Measurements from ENCODE around the gene ALB.

The ALB gene

DNA sequence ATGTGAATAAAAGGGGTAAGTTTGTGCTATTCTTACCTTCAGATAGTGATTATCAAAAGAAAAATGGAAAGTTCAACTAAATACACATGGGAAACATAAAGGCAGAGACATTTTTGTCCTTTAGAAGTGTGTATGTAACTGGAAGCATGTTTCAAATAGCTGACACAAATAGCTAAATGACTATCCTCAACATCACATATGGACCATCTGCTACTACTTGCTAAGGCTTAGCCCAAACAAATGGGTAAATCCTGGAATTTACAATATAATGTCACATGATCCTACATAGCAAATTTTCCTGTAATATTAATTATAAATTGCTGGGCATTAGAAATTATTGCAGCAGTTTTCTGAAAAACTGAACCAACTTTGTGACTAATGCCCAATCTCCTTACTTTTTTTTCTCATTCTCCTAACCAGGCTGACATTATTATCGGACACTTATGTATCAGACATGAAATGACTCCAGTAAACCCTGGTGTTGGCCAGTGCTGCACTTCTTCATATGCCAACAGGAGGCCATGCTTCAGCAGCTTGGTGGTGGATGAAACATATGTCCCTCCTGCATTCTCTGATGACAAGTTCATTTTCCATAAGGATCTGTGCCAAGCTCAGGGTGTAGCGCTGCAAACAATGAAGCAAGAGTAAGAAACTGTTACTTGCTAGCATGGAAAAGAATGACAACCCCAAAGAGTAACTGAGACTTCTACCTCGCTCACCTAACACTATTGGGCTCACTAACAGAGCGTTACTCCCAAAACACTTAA, 48.1 kb downstream of the ALB start:
- DNase-seq (ENCODE audit: low read depth) = no peak

DNA sequence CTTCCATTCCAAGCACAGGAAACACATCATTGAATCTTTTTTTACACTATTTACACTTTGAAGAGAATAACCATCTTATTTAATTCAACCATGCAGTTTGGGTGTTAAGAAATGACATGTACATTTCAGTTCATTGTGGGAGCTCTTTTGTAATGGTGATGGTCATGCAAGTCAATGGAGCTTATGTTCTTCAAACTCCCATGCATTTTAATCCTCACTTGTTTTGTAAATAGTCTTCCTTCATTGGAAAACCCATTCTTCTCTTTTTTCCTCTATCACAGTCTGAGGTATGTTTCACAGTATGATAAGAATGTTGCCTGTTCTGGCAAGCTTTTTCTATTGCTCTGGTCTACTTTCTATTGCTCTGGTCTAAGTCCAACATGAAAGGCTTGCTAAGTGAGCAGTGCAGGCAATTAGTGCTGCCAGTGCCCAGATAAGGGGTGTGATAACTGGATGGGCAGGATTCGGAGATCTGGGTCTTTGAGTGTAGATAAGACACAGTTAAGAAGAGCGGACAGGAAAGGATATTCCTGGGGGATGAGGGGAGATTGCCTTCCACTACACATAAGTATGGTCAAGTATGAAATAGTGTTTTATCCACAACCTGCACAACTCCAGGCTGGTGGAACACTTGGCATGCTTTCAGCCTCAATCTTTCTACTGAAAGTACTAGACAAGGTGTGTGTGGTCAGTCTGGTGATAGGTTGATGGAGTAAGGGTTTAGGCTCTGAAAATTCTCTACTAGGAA, 49.0 kb downstream of the ALB start:
- DNase-seq (ENCODE audit: low read depth) = no peak

DNA sequence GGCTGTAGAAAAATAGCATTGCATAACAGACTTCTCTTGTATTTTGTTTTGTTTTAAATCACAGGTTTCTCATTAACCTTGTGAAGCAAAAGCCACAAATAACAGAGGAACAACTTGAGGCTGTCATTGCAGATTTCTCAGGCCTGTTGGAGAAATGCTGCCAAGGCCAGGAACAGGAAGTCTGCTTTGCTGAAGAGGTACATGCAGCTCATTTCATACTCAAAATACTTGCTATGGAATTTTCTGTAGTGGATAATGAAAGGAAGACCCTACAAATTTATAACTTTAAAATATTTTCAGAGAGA, 49.6 kb downstream of the ALB start:
- no peak for DNase-seq (ENCODE audit: low read depth)

DNA sequence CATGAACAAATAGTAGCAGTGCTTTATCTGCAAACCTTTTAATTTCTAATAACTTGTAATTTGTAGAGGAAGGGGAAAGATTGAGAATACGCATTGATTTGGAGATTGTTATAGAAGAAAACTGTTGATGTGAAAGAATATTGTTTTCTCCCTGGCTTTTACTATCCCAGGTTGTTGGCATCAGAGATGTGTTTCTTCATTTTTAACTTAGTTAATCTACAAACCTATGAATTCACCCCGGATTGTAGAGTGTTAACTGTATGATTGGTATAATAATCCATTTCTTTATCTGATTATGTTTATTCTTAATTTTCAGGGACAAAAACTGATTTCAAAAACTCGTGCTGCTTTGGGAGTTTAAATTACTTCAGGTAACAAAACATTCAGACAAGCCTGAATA, 50.8 kb downstream of the ALB start:
- no peak for DNase-seq (ENCODE audit: low read depth)

DNA sequence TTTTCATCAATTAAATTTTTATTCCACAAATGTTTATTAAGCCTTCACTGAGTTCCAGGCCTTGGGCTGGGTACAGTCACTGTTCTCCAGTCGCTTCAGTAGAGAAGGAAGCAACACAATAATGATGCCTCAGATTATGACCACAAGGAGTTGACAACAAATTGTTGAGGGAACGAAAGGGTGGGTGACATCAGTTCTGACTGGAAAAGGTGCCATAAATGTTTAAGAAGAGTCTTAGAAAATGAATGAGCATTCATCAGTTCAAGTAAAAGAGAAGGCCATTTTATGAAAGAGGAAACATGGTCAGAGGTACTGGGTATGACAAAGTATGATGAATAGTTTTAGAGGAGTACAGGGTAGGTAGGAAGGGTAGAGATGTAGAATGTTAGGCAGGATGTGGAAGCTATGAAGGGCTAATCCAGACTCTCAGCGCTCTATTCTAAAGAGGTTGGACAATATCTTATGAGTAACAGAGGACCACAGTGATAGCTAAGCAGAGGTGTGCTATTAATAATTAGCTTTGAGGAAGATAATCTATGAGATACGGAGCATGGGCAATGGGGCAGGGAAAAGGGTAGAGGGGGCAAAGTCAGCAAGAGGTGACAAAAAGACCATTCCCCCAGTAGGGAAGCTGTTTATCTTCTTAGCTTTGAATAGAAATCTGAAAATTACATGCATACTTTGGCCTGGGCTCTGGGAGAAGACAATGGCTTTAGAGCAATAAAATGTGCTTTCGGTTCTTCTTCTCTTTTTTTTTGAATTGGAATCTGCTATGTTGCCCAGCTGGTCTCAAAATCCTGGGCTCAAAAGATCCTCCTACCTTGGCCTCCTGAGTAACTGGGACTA, 52.3 kb downstream of the ALB start:
- DNase-seq (ENCODE audit: low read depth) = no peak

DNA sequence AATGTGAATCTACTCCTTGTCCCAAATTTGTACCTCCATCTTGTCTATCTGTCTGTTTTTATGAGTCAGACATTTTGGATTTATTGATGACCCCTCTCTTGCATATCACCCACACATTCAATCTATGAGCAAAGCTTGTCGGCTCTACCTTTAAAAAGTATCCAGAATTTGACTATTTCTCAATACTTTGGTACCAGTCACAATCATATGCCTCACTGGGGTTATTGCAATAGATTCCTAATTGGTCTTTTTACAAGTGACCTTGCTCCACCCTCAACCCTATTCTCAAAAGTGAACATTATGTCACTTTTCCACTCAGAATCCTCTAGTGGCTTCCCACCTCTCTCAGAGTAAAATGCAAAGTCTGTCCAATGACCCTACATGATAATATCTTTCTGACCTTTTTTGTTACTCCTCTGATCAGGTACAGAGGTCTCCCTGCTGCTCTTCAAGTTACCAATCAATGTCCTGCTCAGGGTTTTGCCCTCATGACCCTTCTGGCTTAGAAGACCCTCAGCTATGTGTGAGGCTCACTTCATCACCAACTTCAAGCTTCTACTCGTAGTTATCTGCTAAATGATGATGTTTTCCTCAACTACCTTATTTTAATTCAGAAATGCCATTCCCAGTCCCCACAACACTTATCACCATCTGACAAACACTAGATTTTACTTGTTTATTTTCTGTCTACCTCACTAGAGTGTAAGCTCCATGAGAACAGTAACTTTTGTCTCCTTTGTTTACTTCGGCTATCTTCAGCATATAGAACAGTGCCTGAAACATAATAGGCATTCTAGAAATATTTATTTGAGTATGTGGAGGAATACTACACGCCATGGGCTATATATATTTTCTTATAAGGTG, 54.3 kb downstream of the ALB start:
- no peak for DNase-seq (ENCODE audit: low read depth)

DNA sequence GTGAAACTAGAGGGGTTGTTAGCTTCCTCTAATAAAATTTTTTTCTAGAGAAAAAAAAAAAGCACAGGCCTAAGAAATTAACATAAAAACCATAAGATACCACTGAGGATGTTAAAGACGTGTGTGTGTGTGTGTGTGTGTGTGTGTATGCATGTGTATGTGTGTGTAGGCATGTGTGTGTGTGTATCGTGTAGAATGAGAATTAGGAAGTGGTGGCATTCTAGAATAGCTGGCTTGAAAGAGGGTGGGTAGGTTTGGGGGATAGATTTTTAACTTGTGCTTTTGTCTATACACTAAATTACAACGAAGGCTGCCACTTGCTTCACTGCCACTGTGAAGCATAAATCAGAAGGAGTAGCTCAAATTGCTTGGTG, 54.9 kb downstream of the ALB start:
- DNase-seq (ENCODE audit: low read depth) = no peak

DNA sequence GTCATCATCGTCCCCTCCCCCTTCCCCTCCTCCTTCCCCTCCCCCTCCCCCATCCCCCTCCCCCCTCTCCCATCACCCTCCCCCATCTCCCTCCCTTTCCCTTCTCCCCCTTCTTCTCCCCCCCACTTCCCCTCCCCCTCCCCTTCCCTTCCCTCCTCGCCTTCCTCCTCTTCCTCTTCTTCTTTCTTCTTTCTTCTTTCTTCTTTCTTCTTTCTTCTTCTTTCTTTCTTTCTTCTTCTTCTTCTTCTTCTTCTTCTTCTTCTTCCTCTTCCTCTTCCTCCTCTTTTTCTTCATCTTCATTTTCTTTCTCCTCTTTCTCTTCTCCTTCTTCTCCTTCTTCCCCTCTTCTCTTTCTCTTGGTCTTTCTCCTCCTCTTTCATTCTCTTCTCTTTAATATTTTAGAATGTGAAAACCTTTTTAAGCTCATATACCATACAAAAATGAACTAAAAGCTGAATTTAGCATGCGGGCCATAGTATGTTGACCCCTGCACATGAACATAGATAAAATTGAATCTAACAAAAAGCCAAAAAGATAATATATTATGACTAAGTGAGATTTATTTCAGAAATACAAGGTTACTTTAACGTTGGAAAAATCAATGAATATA, 56.9 kb downstream of the ALB start:
- no peak for DNase-seq (ENCODE audit: low read depth)

DNA sequence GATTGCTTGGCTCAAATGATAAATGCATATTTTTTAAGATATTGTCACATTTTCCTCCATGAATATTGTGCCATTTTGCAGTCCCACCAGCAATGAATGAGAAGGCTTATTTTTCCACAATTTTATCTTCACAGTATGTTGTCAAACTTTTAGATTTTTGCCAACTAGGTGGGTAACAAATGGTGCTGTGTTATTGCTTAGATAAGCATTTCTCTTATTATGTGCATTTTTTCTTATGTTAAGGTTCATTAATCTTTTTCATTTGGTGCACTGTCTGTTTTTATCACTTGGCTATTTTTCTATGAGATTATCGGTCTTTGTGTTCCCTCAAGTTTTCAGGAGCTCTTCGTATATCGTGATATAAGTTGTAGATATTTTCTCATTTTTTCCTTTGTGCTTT, 64.1 kb downstream of the ALB start:
- no peak for DNase-seq (ENCODE audit: low read depth)

DNA sequence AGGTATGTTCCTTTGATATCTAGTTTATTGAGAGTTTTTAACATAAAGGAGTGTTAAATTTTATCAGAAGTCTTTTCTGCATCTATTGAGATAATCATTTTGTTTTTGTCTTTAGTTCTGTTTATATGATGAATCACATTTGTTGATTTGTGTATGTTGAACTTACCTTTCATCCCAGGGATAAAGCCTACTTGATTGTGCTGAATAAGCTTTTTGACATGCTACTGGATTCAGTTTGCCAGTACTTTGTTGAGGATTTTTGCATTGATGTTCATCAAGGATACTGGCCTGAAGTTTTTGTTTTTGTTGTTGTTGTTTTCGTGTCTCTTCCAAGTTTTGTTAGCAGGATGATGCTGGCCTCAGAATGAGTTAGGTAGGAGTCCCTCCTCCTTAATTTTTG, 66.6 kb downstream of the ALB start:
- DNase-seq (ENCODE audit: low read depth) = no peak
